NT2/D1 (cell line): ENCODE results near the gene SRD5A3.

ENCODE experiments used
- DNase-seq: peaks from one replicate; pipeline ENCODE4 v3.0.0-alpha.2; 2011; ENCODE audit warnings: low read depth, low spot score
- H3K27me3 ChIP-seq: 2 replicates; pipeline ENCODE4 v1.6.0; 2011; ENCODE audit warnings: mild to moderate bottlenecking; ENCODE audit not compliant: insufficient read length, insufficient read depth
- H3K36me3 ChIP-seq: 2 replicates; pipeline ENCODE4 v1.6.1; 2011; ENCODE audit warnings: mild to moderate bottlenecking, low read length, mixed read lengths; ENCODE audit not compliant: insufficient read depth, insufficient read length
- H3K4me1 ChIP-seq: 2 replicates; pipeline ENCODE4 v1.5.1; 2011; ENCODE audit not compliant: insufficient read depth, insufficient read length
- H3K4me3 ChIP-seq: 2 replicates; pipeline ENCODE4 v1.5.1; 2011; ENCODE audit warnings: low read depth; ENCODE audit not compliant: insufficient read length
- H3K9ac ChIP-seq: 2 replicates; pipeline ENCODE4 v1.6.0; 2011; ENCODE audit warnings: low read depth; ENCODE audit not compliant: insufficient read length
- H3K9me3 ChIP-seq: 2 replicates; pipeline ENCODE4 v1.5.1; 2011; ENCODE audit warnings: mild to moderate bottlenecking, low read length; ENCODE audit not compliant: insufficient read depth
- SUZ12 ChIP-seq: IDR thresholded peaks from 2 replicates; pipeline ENCODE4 v1.6.1; 2011; ENCODE audit not compliant: insufficient read length, insufficient read depth; ENCODE audit errors: extremely low read depth
- YY1 ChIP-seq: IDR thresholded peaks from 2 replicates; pipeline ENCODE4 v1.6.1; 2011; ENCODE audit not compliant: insufficient read length, insufficient read depth
- ZNF274 ChIP-seq: IDR thresholded peaks from 2 replicates; pipeline ENCODE4 v1.6.1; 2011; ENCODE audit warnings: mild to moderate bottlenecking, low read depth, low read length

SRD5A3 gene

DNA sequence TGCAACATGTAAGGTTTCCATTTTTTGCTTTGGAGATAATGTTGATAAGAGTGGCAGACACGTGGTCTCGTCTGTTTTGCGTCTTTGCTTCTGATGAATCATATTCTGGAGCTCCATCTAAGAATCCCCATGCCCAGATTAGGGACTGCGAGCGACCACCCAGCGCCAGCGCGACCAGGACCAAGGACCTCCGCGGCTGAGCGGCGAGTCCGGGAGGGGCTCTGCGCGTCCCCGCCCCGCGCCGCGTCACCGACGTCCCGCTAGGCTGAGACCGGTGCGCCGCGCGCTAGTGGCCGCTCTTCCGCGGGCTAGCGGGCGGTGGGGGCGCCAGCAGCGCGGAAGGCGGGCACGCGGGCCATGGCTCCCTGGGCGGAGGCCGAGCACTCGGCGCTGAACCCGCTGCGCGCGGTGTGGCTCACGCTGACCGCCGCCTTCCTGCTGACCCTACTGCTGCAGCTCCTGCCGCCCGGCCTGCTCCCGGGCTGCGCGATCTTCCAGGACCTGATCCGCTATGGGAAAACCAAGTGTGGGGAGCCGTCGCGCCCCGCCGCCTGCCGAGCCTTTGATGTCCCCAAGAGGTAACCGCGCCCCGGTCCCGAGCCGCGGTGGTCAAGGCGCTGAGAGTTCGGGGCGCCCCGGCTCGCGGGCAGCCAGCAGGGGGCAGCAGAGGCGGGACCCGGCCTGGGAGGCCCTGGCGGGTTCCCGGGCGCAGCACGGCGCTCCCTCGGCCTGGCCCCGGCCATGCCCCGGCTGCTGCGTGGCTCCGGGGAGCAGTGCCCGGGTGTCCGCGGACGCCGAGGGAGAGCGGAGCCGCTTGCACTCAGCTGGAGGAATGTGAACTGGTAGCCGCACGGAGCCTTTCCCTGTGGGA, at the start of gene SRD5A3:
SRD5A3 (plus strand) TSS at position 263 of the 871 bp plus-strand sequence; CDS start at position 358, 95 bp downstream.
- TF ChIP-seq ZNF274 (no peak), YY1 (no peak), SUZ12 (no peak)
- Histone ChIP-seq H3K4me3 (peak within 1 kb of the TSS; percentile 60), H3K27me3 (no peaks in the 10 kb centered on the region), H3K36me3 (no peaks in the 10 kb centered on the region), H3K9me3 (peaks cover 8% of the 10 kb centered on the region; the same call in 1 of the 2 replicates), H3K9ac (peak within 1 kb of the TSS; percentile 86), H3K4me1 (no peaks in the 10 kb centered on the region)
- DNase-seq, result peak; percentile 43

DNA sequence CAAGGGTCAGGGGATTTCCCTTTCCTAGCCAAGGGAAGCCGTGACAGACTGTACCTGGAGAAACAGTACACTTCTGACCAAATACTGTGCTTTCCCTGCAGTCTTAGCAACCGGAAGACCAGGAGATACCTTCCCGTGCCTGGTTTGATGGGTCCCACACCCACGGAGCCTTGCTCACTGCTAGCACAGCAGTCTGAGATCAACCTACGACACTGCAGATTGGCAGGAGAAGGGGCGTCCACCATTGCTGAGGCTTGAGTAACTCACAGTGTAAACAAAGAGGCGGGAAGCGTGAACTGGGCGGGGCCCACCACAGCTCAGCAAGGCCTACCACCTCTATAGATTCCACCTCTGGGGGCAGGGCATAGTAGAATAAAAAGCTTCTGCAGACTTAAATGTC, 48.7 kb upstream of the SRD5A3 start:
- Histone ChIP-seq H3K36me3 (no peaks in the 10 kb centered on the region), H3K27me3 (no peaks in the 10 kb centered on the region), H3K4me1 (no peaks in the 10 kb centered on the region), H3K4me3 (no peak overlapping the region), H3K9me3 (no peaks in the 10 kb centered on the region), H3K9ac (no peak overlapping the region)
- no peak for TF ChIP-seq SUZ12
- no peak for TF ChIP-seq YY1
- no peak for TF ChIP-seq ZNF274
- no peak for DNase-seq

- Histone ChIP-seq H3K9ac (no peak overlapping the region), H3K27me3 (no peaks in the 10 kb centered on the region), H3K36me3 (no peaks in the 10 kb centered on the region), H3K4me3 (no peak overlapping the region), H3K9me3 (no peaks in the 10 kb centered on the region), H3K4me1 (no peaks in the 10 kb centered on the region)
- DNase-seq, result no peak
- TF ChIP-seq YY1, result no peak
Measured at GRCh38 chr4:55303760-55304165, 42.3 kb upstream of the SRD5A3 start.

DNA sequence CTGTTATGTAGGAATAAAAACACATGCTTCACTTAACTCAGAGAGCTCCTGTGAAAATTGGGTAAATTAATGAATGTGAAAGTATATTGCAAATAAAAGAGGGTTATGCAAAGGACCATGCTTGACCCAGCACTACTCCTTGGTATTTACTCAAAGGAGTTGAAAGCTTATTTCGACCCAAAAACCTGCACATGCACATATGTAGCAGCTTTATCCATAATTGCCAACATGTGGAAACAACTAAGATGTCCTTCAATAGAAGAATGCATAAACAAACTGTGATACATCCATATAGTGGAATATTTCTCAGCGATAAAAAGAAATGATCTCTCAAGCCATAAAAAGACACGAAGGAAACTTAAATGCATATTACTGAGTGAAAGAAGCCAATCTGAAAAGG, 41.7 kb upstream of the SRD5A3 start:
- Histone ChIP-seq H3K4me3 (no peak overlapping the region), H3K36me3 (no peaks in the 10 kb centered on the region), H3K4me1 (no peaks in the 10 kb centered on the region), H3K9me3 (no peaks in the 10 kb centered on the region), H3K9ac (no peak overlapping the region), H3K27me3 (no peaks in the 10 kb centered on the region)
- TF ChIP-seq SUZ12, result no peak
- TF ChIP-seq YY1, result no peak
- no peak for TF ChIP-seq ZNF274
- DNase-seq, result no peak

DNA sequence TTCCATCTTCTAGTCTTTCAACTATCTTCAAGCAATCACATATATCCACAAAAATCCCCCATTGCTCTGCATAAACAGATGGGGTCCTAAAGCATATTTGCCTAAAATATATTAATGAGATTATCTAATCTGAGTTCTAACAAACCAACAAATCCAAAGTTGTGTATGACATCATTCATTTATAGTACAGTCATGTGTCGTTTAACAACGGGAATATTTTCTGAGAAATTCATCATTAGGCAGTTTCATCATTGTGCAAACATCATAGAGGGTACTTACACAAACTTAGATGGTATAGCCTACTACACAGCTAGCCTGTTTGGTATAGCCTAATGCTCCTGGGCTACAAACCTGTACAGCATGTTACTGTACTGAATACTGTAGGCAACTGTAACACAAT, 38.0 kb upstream of the SRD5A3 start:
- DNase-seq, result no peak
- H3K36me3 ChIP-seq, result no peaks in the 10 kb centered on the region
- H3K4me1 ChIP-seq, result no peaks in the 10 kb centered on the region
- H3K9me3 ChIP-seq, result no peaks in the 10 kb centered on the region
- H3K9ac ChIP-seq, result no peak overlapping the region
- no peak for TF ChIP-seq ZNF274
- no peak overlapping the region for H3K4me3 ChIP-seq
- H3K27me3 ChIP-seq, result no peaks in the 10 kb centered on the region

GRCh38 chr4:55311792-55312488, 34.1 kb upstream of the SRD5A3 start:
- Histone ChIP-seq H3K4me1 (no peaks in the 10 kb centered on the region), H3K4me3 (no peak overlapping the region), H3K36me3 (no peaks in the 10 kb centered on the region), H3K9ac (no peak overlapping the region), H3K27me3 (no peaks in the 10 kb centered on the region), H3K9me3 (no peaks in the 10 kb centered on the region)
- TF ChIP-seq SUZ12 (no peak), YY1 (no peak), ZNF274 (no peak)
- DNase-seq, result no peak

- Histone ChIP-seq H3K9ac (no peak overlapping the region), H3K4me1 (no peaks in the 10 kb centered on the region), H3K36me3 (no peaks in the 10 kb centered on the region), H3K27me3 (no peaks in the 10 kb centered on the region), H3K9me3 (no peaks in the 10 kb centered on the region), H3K4me3 (no peak overlapping the region)
- no peak for TF ChIP-seq ZNF274
- TF ChIP-seq YY1, result no peak
- TF ChIP-seq SUZ12, result no peak
- peak; percentile 27 for DNase-seq
Measured at GRCh38 chr4:55312489-55313101, 33.4 kb upstream of the SRD5A3 start.
